B cell (primary cell): ENCODE measurements around the gene PAX2. TPM values are rescaled to one million over a fixed set of nuclear protein-coding genes. Genes with fewer than 3 reads are reported as not detected.

Experiments used
- ATAC-seq: fragments of 200-7000 bp; cut with Tn5 transposase; one replicate; pipeline ENCODE4 v1.10.0; 2021; ENCODE audit warnings: low read depth, mild to moderate bottlenecking, moderate number of reproducible peaks, moderate library complexity
- CTCF ChIA-PET: fragments of 350-600 bp; sonication (Branson Sonifier 250); formaldehyde crosslinking; loops from one replicate; lab custom pipeline; 2021; ENCODE audit warnings: antibody characterized with exemption, inconsistent platforms; lab: Charles Lee
- POLR2A ChIA-PET: fragments of 350-600 bp; sonication (Branson Sonifier 250); formaldehyde crosslinking; loops from one replicate; lab custom pipeline; 2021; ENCODE audit warnings: antibody characterized with exemption; lab: Charles Lee
- DNase-seq: peaks from one replicate; pipeline ENCODE4 v3.0.0; 2013
- H2AFZ ChIP-seq: 2 replicates; pipeline ENCODE4 v1.6.1; 2012; ENCODE audit warnings: mild to moderate bottlenecking, low read depth, low read length; ENCODE audit not compliant: insufficient read depth, poor library complexity, severe bottlenecking
- H3K27ac ChIP-seq, 2 donors: 1 replicate in 1 of 2; 2 replicates in 1 of 2; pipeline ENCODE4 v1.5.1; 2012 to 2013; ENCODE audit warnings: low read length in 2 of 2, mild to moderate bottlenecking in 2 of 2, moderate library complexity in 1 of 2
- H3K27me3 ChIP-seq, 4 experiments: fragments of 200-600 bp in 1 of 4; sonication (generic) in 1 of 4; replicated peaks in 1 of 4; 1 replicate in 2 of 4; 2 replicates in 2 of 4; pipeline versions ENCODE4 v1.6.1 to v1.7.0; 2013 to 2016; ENCODE audit warnings: low read length in 3 of 4, mild to moderate bottlenecking in 2 of 4, mixed read lengths in 1 of 4, moderate library complexity in 1 of 4; ENCODE audit not compliant: insufficient read depth in 4 of 4, control insufficient read depth in 3 of 4; ENCODE audit errors: control extremely low read depth in 1 of 4
- H3K36me3 ChIP-seq, 2 experiments: replicated peaks in 1 of 2; 1 replicate in 1 of 2; 2 replicates in 1 of 2; pipeline versions ENCODE4 v1.6.1 to v1.7.1; 2013; ENCODE audit warnings: low read length in 1 of 2; ENCODE audit not compliant: insufficient read depth in 2 of 2, control insufficient read depth in 1 of 2; ENCODE audit errors: control extremely low read depth in 1 of 2, extremely low read depth in 1 of 2
- H3K4me1 ChIP-seq, 2 donors: fragments of 200-600 bp in 1 of 2; sonication (generic) in 1 of 2; 1 replicate in 1 of 2; 2 replicates in 1 of 2; pipeline versions ENCODE4 v1.5.1 to v1.6.1; 2013 to 2017; ENCODE audit warnings: low read length in 2 of 2; ENCODE audit not compliant: control insufficient read depth in 2 of 2, insufficient read depth in 2 of 2
- H3K4me2 ChIP-seq: replicated peaks from 2 replicates; pipeline ENCODE3; 2012; ENCODE audit warnings: mild to moderate bottlenecking, low read depth, low read length; ENCODE audit not compliant: poor library complexity, severe bottlenecking
- H3K4me3 ChIP-seq, 5 experiments: fragments of 200-600 bp in 1 of 5; sonication (generic) in 1 of 5; 1 replicate in 3 of 5; 2 replicates in 2 of 5; pipeline versions ENCODE4 v1.5.1 to v1.7.0; 2011 to 2016; ENCODE audit warnings: low read length in 4 of 5, mild to moderate bottlenecking in 4 of 5, low read depth in 2 of 5, control low read depth in 1 of 5, moderate library complexity in 1 of 5; ENCODE audit not compliant: insufficient read depth in 1 of 5; ENCODE audit errors: control extremely low read depth in 1 of 5, extremely low read depth in 1 of 5
- H3K79me2 ChIP-seq: fragments of 200-600 bp; sonication (generic); one replicate; pipeline ENCODE4 v1.6.0; 2016; ENCODE audit warnings: low read length; ENCODE audit not compliant: control insufficient read depth, insufficient read depth
- H3K9ac ChIP-seq: fragments of 200-600 bp; sonication (generic); 2 replicates; pipeline ENCODE4 v1.6.1; 2017; ENCODE audit warnings: mild to moderate bottlenecking, low read length, moderate library complexity
- H3K9me3 ChIP-seq, 3 donors: one replicate each; pipeline versions ENCODE4 v1.6.1 to v1.7.1; 2013; ENCODE audit warnings: low read length in 2 of 3; ENCODE audit not compliant: control insufficient read depth in 2 of 3, insufficient read depth in 1 of 3; ENCODE audit errors: control extremely low read depth in 1 of 3
- H4K20me1 ChIP-seq: 2 replicates; pipeline ENCODE4 v1.6.0; 2012; ENCODE audit warnings: mild to moderate bottlenecking, low read length; ENCODE audit not compliant: insufficient read depth, control insufficient read depth, poor library complexity, severe bottlenecking
- H3K27ac Mint-ChIP-seq: one replicate; pipeline ENCODE4 v1.8.0; 2021; ENCODE audit warnings: mixed read lengths
- H3K27me3 Mint-ChIP-seq: one replicate; pipeline ENCODE4 v1.8.0; 2021; ENCODE audit warnings: mixed read lengths
- H3K4me1 Mint-ChIP-seq: one replicate; pipeline ENCODE4 v1.8.0; 2021; ENCODE audit warnings: mixed read lengths
- H3K4me3 Mint-ChIP-seq: one replicate; pipeline ENCODE4 v1.8.0; 2021; ENCODE audit warnings: mixed read lengths
- H3K9me3 Mint-ChIP-seq: one replicate; pipeline ENCODE4 v1.8.0; 2022; ENCODE audit warnings: mixed read lengths; ENCODE audit not compliant: insufficient read depth
- EZH2 ChIP-seq: IDR thresholded peaks from 2 replicates; pipeline ENCODE4 v1.6.1; 2012; ENCODE audit warnings: borderline replicate concordance, low read depth, mild to moderate bottlenecking, moderate library complexity, low read length; ENCODE audit not compliant: insufficient read depth, poor library complexity, severe bottlenecking
- WGBS: methylation state at CpG from one replicate; pipeline ENCODE4 v1.1.5; 2013; ENCODE audit warnings: missing lambda C conversion rate; ENCODE audit not compliant: insufficient coverage; 5-methylcytosine and 5-hydroxymethylcytosine counted together
- intact Hi-C: fragments of 100-400 bp; cut with micrococcal nuclease; formaldehyde crosslinking; loops from one replicate; pipeline ENCODE4 v1.10.0; 2022
- polyA plus RNA-seq: library from polyadenylated mRNA; depleted of rRNA; stranded (reverse); fragments of >200 nt; gene quantifications from 2 replicates; pipeline ENCODE4 v1.2.3, GENCODE V29; 2012
- total RNA-seq, 2 donors: library from RNA; stranded (reverse); fragments of 120-200 nt in 1 of 2; gene quantifications; 1 replicate in 1 of 2; 2 replicates in 1 of 2; pipeline versions ENCODE4 v1.2.3 to v1.2.4, GENCODE V29; 2013 to 2022
- TF ChIP-seq, protein P1 (sequence below): fragments of 200-600 bp; IDR thresholded peaks from one replicate; pipeline ENCODE4 v1.8.0; 2022; ENCODE audit warnings: antibody characterized with exemption, mild to moderate bottlenecking

The PAX2 gene
- total and polyA plus RNA-seq, 2 donors (not counting 1 experiment from before 2014, with no cell fraction given) = 0.12 TPM; not detected in 1

DNA sequence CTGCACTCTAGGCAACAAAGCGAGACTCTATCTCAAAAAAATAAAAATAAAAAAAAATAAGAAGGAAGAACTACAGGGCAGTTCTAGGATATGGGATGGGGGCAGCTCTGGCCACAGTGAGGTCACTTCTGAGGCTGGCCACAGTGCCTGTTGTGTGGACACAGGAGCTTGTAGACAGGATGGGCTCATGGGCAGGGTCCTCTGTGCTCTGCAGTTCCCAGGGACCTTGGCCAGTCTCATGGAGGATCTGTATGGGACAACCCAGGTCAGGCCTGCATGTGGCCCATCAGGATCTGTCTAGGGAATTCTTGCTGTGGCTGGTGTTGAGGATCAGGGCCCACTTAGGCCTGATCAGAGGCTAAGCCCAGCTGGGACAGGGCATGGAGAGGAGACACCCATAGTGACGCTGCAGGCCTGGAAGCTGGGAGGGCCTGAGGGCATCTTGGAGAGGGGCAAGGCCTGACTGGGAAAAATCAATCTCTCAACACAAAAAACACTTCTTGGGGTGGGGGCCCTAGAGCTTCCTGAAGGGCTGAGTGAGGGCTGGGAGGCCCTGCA is 19.4 kb upstream of the PAX2 start:
- H3K27ac ChIP-seq = no peak overlapping the region
- no peak overlapping the region for H3K4me3 Mint-ChIP-seq
- no CpG with 5 or more reads among the region's 2 CpGs for WGBS
- no peak for ATAC-seq
- no peaks in the 10 kb centered on the region for H3K79me2 ChIP-seq
- TF ChIP-seq, protein P1, sequence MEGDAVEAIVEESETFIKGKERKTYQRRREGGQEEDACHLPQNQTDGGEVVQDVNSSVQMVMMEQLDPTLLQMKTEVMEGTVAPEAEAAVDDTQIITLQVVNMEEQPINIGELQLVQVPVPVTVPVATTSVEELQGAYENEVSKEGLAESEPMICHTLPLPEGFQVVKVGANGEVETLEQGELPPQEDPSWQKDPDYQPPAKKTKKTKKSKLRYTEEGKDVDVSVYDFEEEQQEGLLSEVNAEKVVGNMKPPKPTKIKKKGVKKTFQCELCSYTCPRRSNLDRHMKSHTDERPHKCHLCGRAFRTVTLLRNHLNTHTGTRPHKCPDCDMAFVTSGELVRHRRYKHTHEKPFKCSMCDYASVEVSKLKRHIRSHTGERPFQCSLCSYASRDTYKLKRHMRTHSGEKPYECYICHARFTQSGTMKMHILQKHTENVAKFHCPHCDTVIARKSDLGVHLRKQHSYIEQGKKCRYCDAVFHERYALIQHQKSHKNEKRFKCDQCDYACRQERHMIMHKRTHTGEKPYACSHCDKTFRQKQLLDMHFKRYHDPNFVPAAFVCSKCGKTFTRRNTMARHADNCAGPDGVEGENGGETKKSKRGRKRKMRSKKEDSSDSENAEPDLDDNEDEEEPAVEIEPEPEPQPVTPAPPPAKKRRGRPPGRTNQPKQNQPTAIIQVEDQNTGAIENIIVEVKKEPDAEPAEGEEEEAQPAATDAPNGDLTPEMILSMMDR = no peak
- no peak for TF ChIP-seq EZH2
- no peak for DNase-seq
- no peak overlapping the region for H3K27ac Mint-ChIP-seq
- H3K4me2 ChIP-seq = no peak overlapping the region
- no peak overlapping the region for H2AFZ ChIP-seq
- H3K9me3 Mint-ChIP-seq = no peaks in the 10 kb centered on the region
- peaks cover 0 to 9% (median 0%) of the 10 kb centered on the region in 3 donors for H3K9me3 ChIP-seq
- H3K4me1 Mint-ChIP-seq = peaks cover 31% of the 10 kb centered on the region
- H3K4me1 ChIP-seq = peaks cover 22 to 27% of the 10 kb centered on the region in 2 donors
- peaks cover 0 to 83% (median 44%) of the 10 kb centered on the region in 4 experiments for H3K27me3 ChIP-seq
- peaks cover 76% of the 10 kb centered on the region for H3K27me3 Mint-ChIP-seq
- H3K4me3 ChIP-seq = no peak overlapping the region
- ChIA-PET POLR2A (no interaction called here), CTCF (no interaction called here)
- no peak overlapping the region for H3K9ac ChIP-seq
- intact Hi-C loops = no loop called here
- H4K20me1 ChIP-seq = no peaks in the 10 kb centered on the region
- H3K36me3 ChIP-seq = no peaks in the 10 kb centered on the region

DNA sequence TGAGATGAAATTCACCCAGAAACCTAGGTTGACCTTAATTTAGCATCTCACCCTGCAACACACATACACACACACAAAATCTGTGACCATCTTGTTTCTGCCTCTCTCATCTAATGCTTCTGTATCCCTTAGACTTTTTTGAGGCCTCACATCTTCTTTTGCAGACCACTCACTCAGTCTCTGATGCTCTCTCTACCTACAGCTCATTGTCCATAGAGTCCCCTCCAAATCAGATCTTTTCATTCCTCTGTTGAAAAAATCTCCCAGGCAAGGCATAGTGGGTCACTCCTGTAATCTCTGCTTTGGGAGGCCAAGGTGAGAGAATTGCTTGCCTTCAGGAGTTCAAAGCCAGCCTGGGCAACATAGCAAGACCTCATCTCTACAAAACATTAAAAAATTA is 17.6 kb upstream of the PAX2 start:
- no peak overlapping the region for H3K4me3 Mint-ChIP-seq
- H3K27me3 ChIP-seq = peaks cover 0 to 87% (median 52%) of the 10 kb centered on the region in 4 experiments
- no peaks in the 10 kb centered on the region for H4K20me1 ChIP-seq
- no peaks in the 10 kb centered on the region for H3K36me3 ChIP-seq
- TF ChIP-seq EZH2 = no peak
- TF ChIP-seq, protein P1 = no peak
- H3K4me1 Mint-ChIP-seq = peaks cover 38% of the 10 kb centered on the region
- no peaks in the 10 kb centered on the region for H3K79me2 ChIP-seq
- POLR2A ChIA-PET = no interaction called here
- H3K27me3 Mint-ChIP-seq = peaks cover 80% of the 10 kb centered on the region
- DNase-seq (no peak), ATAC-seq (no peak)
- no peak overlapping the region for H3K27ac Mint-ChIP-seq
- no peak overlapping the region for H3K4me3 ChIP-seq
- CTCF ChIA-PET = interaction anchor here (1.1 to 1.3 kb wide), 2 partner anchors 13 to 15 kb away, joined by 3 read pairs; no protein-coding TSS in a partner anchor
- no peak overlapping the region for H3K4me2 ChIP-seq
- H2AFZ ChIP-seq = no peak overlapping the region
- H3K9me3 Mint-ChIP-seq = no peaks in the 10 kb centered on the region
- no peak overlapping the region for H3K27ac ChIP-seq
- no peak overlapping the region for H3K9ac ChIP-seq
- H3K4me1 ChIP-seq = peaks cover 28 to 32% of the 10 kb centered on the region in 2 donors
- peaks cover 0 to 15% (median 0%) of the 10 kb centered on the region in 3 donors for H3K9me3 ChIP-seq
- intact Hi-C loops = no loop called here
